Measurements from ENCODE around the gene TRPM3.

Gene TRPM3

GRCh38 chr9:71097671-71098070, 23.8 kb downstream of the TRPM3 start:
- no peak for DNase-seq
- ATAC-seq, result no peak

DNA sequence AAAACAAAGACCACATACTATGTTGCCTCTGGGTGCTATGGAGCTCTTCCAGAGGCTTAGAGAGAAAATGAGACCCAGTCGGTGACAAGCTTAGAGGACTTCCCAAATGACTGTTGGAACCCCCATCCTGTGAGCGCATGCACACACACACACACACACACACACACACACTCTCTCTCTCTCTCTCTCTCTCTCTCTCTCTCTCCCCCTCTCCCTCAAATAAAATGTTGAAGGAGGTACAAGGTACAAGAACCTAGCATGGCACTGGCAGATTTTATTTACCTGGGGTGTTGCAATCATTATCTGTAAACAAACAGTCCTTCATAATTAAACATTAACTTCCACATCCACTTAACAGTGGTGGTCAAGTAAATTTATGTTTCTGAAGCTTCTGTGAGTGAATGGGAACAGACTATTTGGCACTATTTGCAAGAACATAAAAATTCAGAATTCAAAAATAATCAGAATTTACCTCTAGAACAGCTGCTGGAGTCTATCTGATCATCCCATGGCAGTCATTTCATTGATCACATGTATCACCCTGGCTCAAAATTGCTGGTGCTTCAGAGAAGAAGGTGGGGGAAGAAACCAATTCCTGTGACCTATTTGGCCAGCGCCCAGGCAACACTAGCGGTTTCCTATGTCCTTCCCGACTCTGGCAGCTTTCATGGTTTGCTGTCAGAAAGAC, 24.9 kb downstream of the TRPM3 start:
- ATAC-seq, result no peak
- DNase-seq, result no peak

GRCh38 chr9:71094708-71095251, 26.6 kb downstream of the TRPM3 start:
- no peak for ATAC-seq

GRCh38 chr9:71090896-71091295, 30.5 kb downstream of the TRPM3 start:
- no peak for ATAC-seq
- no peak for DNase-seq

More at GRCh38 chr9:71094708-71095251, 26.6 kb downstream of the TRPM3 start:
- DNase-seq, result no peak

DNA sequence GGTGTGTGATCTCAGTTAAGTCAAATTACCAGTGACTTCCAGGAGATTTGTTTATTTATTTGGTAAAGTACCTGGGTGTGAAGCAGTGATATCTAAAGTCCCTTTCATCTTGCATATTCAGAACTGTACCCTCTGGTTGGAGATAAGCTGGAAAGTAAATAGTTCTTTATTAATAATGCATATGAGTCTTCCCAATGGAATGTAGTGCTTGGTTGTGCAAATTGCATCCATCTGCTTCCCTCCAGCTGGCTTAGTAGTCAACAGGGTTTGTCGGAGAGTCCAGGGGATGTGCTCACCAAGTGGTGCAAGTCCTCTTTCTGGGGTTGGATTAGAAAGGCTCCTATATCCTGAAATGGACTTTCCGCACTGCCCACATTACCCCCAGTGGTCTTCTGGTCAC, 42.0 kb downstream of the TRPM3 start:
- ATAC-seq (no peak), DNase-seq (no peak)

GRCh38 chr9:71076096-71076495, 45.3 kb downstream of the TRPM3 start:
- no peak for DNase-seq
- no peak for ATAC-seq

- ATAC-seq (no peak), DNase-seq (no peak)
Observed at GRCh38 chr9:71073494-71073893, 47.9 kb downstream of the TRPM3 start.

- DNase-seq (no peak), ATAC-seq (no peak)
Observed at GRCh38 chr9:71072587-71072986, 48.8 kb downstream of the TRPM3 start.

GRCh38 chr9:71071633-71072032, 49.8 kb downstream of the TRPM3 start:
- DNase-seq (no peak), ATAC-seq (no peak)

DNA sequence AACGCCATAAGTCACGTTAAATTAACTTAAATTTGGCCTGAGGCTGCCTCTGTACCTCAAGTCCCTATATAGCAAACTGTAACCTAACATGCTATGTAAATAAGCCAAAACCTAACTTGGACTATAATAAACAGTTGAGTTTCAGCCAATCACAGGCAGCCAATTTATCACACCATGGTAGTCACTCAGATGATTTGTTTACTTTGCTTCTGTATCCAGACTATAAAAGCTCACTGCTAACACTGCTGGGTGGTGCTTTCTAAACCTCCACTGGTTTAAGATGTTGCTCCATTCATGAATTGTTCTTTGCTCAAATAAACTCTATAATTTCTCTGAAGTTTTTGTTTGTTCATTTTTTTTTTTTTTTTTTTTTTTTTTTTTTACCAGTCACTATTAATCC, 62.8 kb downstream of the TRPM3 start:
- ATAC-seq (no peak), DNase-seq (no peak)

DNA sequence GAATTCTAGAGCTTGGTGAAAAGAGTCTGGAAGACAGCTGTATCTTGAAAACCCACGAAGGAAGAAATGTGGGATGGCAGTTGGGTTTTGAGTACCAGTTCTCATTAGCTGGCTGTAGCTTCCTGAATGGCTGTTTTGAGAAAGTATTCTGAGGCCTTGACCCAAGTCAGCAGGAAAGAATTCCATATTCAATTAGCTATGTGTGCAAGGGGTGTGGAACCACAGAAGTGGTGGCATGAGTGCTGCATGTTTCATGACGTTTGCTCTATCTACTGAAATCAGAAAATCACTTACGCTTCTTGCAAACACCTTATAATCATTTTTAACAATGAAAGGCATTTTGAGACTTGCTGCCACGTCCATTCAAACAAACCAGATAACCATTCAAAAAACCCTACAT, 69.1 kb downstream of the TRPM3 start:
- DNase-seq (no peak), ATAC-seq (no peak)

- no peak for DNase-seq
- no peak for ATAC-seq
Observed at GRCh38 chr9:71048280-71048679, 73.1 kb downstream of the TRPM3 start.

- DNase-seq (no peak), ATAC-seq (no peak)
Observed at GRCh38 chr9:71042448-71042990, 78.9 kb downstream of the TRPM3 start.

GRCh38 chr9:71037521-71037920, 83.9 kb downstream of the TRPM3 start:
- DNase-seq (no peak), ATAC-seq (no peak)

DNA sequence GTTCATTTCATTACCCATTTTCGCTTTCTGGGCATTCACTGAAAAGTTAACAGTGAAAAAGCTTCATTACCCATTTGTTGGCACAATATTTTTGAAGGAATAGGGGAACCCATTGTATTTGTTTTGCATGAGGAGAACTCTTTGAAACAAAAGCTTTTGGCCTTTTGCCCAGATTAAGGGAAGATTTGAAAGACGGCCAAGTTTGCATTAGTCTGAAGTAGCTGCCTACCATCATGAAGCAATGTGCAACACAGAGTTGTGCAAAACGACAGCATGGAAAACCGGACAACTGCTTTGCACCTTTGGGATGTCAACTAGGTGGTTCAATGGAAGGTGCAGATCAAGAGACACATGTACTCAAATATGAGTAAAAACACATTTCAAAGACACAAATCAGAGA, 84.9 kb downstream of the TRPM3 start:
- no peak for ATAC-seq
- DNase-seq, result no peak

DNA sequence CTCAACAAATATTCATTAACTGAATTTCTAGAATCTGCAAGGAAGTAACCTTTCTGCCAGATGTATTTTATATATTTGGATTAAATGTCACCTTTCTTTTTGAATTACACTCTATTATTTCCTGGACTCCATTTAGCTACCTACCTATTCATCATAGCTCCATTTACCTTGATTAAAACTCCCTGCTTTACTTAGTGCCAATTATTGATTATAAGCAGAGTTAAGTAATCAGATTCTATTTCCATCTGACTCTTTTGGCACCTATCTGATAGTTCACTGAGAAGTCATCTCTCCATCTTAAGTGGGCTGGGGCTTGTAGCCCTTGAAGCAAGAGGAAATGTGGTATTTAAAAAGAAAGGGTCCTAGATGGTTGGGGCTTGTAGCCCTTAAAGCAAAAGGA, 88.6 kb downstream of the TRPM3 start:
- ATAC-seq (no peak), DNase-seq (no peak)

GRCh38 chr9:71025728-71026127, 95.7 kb downstream of the TRPM3 start:
- ATAC-seq (no peak), DNase-seq (no peak)

DNA sequence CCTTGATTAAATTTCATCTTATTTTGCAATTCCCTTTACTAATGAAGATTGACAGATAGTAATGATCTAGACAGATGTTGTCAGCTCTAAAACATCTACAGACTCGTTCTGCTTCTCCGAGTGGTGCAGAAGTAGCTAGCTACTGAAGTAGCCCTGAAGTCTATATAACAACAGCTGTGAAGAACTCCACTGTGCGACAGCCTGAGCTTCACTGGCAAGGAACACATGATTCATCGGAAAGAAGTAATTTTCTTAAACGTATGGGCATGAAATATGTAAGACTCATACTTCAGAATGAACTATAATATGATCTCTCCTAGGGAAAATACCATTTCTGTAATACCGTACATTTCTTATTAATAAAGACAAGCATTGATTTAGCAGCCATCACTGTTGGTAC, 96.2 kb downstream of the TRPM3 start:
- no peak for DNase-seq
- no peak for ATAC-seq

- DNase-seq, result no peak
- no peak for ATAC-seq
Observed at GRCh38 chr9:71010258-71010657, 111.2 kb downstream of the TRPM3 start.

GRCh38 chr9:71005456-71005855, 116.0 kb downstream of the TRPM3 start:
- DNase-seq (no peak), ATAC-seq (no peak)

- DNase-seq, result no peak
- ATAC-seq, result no peak
Observed at GRCh38 chr9:71004196-71004595, 117.2 kb downstream of the TRPM3 start.

- no peak for ATAC-seq
- DNase-seq, result no peak
Observed at GRCh38 chr9:71003346-71003745, 118.1 kb downstream of the TRPM3 start.

DNA sequence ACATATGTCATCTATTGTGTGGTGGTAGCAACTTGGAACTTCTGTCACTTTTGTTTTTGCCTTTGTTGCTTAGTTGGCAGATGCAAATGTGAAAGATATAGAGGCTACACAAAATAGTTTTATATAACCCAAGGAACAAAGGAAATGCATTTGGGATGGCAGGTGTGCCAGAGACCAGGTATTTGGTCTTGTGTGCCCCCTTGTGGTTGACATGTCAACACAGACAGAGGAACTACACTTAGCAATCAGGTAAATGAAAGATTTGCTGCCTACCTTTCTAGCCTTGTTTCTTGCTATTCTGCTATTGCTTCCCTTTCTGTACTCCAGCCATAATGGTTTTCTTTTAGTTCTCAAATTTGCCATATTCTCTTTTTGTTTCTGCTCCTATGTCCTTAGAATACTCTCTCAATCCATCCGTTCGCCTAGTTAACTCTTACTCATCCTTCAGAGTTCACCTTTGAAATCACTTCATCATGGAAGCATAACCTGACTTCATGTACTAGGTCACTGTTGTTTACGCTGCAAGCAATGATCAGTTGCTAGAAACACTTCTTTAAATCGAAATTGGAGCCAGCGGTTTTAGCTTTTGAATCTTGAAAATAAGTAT, 119.5 kb downstream of the TRPM3 start:
- DNase-seq (peak; percentile 5), ATAC-seq (no peak)

- DNase-seq, result no peak
Observed at GRCh38 chr9:70998962-70999361, 122.5 kb downstream of the TRPM3 start.

More at GRCh38 chr9:70998962-70999361, 122.5 kb downstream of the TRPM3 start:
- ATAC-seq, result no peak
